Coronary artery (tissue), 2 donors: ENCODE results near the gene CHN2.

Experiments used
- DNase-seq: peaks from one replicate; pipeline ENCODE4 v3.0.0-alpha.2; 2017; ENCODE audit warnings: low spot score
- H3K27ac ChIP-seq, 2 donors: fragments of 200-600 bp; sonication (generic); one replicate each; pipeline ENCODE4 v1.5.1; 2016 to 2019
- H3K4me3 ChIP-seq: fragments of 200-600 bp; sonication (generic); 2 replicates; pipeline ENCODE4 v1.5.1; 2016; ENCODE audit warnings: mild to moderate bottlenecking, moderate library complexity
- TF ChIP-seq, protein P1 (sequence below): fragments of 200-600 bp; sonication (generic); IDR thresholded peaks from one replicate; pipeline ENCODE4 v1.5.1; 2019; ENCODE audit warnings: antibody characterized with exemption

CHN2 gene

GRCh38 chr7:29243910-29244655 lies 49.5 kb downstream of the CHN2 start:
- Histone ChIP-seq H3K27ac (no peak overlapping the region), H3K4me3 (no peak overlapping the region)
- TF ChIP-seq, protein P1, sequence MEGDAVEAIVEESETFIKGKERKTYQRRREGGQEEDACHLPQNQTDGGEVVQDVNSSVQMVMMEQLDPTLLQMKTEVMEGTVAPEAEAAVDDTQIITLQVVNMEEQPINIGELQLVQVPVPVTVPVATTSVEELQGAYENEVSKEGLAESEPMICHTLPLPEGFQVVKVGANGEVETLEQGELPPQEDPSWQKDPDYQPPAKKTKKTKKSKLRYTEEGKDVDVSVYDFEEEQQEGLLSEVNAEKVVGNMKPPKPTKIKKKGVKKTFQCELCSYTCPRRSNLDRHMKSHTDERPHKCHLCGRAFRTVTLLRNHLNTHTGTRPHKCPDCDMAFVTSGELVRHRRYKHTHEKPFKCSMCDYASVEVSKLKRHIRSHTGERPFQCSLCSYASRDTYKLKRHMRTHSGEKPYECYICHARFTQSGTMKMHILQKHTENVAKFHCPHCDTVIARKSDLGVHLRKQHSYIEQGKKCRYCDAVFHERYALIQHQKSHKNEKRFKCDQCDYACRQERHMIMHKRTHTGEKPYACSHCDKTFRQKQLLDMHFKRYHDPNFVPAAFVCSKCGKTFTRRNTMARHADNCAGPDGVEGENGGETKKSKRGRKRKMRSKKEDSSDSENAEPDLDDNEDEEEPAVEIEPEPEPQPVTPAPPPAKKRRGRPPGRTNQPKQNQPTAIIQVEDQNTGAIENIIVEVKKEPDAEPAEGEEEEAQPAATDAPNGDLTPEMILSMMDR = no peak
- no peak for DNase-seq

DNA sequence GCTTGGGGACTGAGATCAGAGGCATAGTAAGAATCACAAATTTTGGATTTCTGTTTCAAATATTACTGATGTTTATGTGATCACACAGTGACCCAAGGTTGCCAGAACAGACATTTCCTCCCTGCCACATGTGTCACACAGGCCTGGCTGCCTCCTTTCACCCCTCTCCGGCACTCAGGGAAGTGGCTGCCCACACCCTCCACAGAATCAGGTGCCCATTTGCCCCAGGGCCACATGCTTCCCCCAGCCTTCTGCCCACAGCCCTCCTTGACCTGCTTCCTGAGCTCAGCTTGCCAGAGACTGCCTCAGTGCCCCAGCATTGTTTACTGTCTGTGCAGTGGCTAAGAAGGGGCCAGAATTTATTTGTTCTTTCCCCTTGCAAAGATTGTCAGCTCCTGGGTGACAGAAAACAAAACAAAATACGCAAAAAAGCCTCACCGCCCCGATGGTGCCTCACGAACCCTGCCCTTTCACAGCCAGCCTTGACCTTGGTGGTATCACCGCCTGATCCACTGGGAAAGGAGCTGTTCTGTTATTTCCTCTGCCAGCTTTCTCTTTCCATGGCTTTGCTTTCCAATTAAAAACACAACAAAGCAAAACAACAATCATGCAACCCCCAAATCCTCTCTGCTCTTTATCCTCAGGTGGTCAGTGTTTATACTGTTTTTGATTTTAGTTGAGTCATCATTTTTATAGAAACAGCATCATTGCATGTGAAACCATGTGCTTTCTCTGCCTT lies 52.8 kb downstream of the CHN2 start:
- no peak overlapping the region for H3K4me3 ChIP-seq
- H3K27ac ChIP-seq = no peak overlapping the region
- TF ChIP-seq, protein P1 = no peak
- DNase-seq = no peak

GRCh38 chr7:29247963-29248236 lies 53.3 kb downstream of the CHN2 start:
- Histone ChIP-seq H3K27ac (no peak overlapping the region), H3K4me3 (no peak overlapping the region)
- no peak for DNase-seq
- TF ChIP-seq, protein P1 = no peak

DNA sequence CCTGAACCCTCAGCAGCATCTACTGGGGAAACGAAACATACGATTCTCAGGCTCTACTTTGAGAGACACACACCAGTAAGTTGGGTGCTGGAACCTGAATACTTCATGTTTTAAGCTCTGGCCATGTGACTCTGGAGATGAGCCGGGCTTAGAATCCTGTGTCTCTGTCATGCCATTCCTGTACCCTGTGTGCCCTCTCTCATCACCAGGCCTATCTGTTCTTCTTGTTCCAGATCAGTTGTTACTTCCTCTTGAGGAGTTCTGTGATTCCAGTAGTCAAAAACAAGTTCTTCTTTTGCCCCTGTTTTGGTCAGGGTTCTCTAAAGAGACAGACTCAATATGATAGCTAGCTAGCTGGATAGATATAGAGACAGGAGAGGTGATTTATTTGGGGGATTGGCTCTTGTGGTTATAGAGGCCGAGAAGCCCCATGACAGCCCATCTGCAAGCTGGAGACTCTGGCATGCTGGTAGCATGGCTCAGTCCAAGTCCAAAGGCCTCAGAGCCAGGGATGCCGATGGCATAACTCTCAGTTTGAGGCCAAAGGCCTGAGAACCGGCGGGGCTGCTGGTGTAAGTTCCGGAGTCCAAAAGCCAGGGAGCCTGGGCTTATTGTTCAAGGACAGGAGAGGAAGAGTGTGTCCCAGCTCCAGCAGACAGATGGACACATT lies 54.3 kb downstream of the CHN2 start:
- DNase-seq = no peak
- H3K4me3 ChIP-seq = no peak overlapping the region
- no peak overlapping the region for H3K27ac ChIP-seq
- TF ChIP-seq, protein P1 = no peak

- TF ChIP-seq, protein P1 = no peak
- no peak overlapping the region for H3K27ac ChIP-seq
- DNase-seq = no peak
Measured at GRCh38 chr7:29249383-29249750, 54.8 kb downstream of the CHN2 start.

DNA sequence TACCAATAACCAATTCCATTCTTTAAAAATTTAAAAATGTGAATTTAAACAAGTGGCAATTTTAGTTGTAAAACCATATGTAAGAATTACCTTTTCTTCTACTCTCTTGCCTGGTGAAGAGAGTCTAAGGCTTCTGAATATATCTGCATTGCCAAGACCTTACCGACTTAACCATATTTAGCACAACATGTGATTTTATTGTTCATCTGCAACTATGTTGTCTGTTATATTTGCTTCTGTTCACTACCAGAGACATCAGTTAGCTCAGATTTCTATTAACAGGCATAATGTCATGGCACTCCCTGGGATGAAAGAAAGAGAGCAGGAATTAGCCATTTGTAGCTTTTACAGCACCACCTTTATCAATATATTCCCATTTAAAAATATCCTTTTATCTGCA lies 55.3 kb downstream of the CHN2 start:
- Histone ChIP-seq H3K4me3 (no peak overlapping the region), H3K27ac (no peak overlapping the region)
- TF ChIP-seq, protein P1 = no peak
- DNase-seq = no peak

More at GRCh38 chr7:29249383-29249750, 54.8 kb downstream of the CHN2 start:
- H3K4me3 ChIP-seq = no peak overlapping the region

DNA sequence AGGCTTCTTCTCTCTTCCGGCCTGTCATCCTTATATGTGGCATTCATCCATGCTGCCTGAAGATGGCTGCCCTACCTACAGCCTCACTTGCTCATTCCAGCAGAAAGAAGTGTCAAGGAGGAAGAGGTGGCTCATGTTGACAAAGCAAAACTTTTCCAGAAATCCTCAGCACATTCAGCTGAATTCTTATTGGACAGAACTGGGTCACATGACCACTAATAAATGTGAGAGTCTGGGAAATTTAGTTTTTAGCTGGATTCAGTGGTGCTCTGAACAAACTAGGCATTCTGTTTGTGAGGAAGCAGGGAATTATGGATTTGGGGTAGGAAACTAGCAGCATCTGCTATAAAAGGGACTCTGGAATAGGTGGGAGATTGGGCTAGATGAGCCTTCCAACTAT lies 58.6 kb downstream of the CHN2 start:
- TF ChIP-seq, protein P1 = no peak
- no peak overlapping the region for H3K27ac ChIP-seq
- DNase-seq = no peak
- H3K4me3 ChIP-seq = no peak overlapping the region
